ENCODE measurements around the gene NRXN3.

DNA sequence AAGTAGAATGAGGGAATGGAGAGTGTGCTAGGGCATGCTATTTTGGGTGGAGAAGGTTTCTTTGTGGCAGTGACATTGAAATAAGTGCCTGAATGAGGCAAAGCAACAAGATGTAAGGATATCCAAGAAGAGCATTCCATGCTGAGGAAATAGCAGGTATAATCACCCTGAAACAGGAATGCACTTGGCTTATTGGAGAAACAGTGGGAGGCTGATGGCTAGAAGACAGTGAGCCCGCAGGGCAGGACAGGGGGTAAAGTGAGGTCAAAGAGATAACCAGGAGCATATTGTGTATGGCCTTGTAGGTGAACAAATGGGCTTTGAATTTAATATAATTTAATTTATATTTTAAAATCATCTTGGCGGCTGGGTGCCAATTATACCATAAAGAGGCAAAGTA is 1164.1 kb downstream of the NRXN3 start:
- no peak for TF ChIP-seq GATA2 (IDR thresholded peaks at IDR 0.05; ENCODE audit: low read depth, low read length)
- no peak for TF ChIP-seq GATA3 (IDR thresholded peaks at IDR 0.05; ENCODE audit: low read depth, low read length)

Measured in SH-SY5Y (cell line).